NB4 (cell line): ENCODE data around the gene RAB12.

Experiments
- POLR2A ChIP-seq: IDR thresholded peaks from 2 replicates; pipeline ENCODE4 v1.6.1; 2011; ENCODE audit warnings: mild to moderate bottlenecking; ENCODE audit not compliant: insufficient read length; ENCODE audit errors: extremely low read depth
- TF ChIP-seq, protein P1 (sequence below): IDR thresholded peaks from one replicate; pipeline ENCODE4 v1.5.1; 2012; ENCODE audit warnings: low read depth, low read length

DNA sequence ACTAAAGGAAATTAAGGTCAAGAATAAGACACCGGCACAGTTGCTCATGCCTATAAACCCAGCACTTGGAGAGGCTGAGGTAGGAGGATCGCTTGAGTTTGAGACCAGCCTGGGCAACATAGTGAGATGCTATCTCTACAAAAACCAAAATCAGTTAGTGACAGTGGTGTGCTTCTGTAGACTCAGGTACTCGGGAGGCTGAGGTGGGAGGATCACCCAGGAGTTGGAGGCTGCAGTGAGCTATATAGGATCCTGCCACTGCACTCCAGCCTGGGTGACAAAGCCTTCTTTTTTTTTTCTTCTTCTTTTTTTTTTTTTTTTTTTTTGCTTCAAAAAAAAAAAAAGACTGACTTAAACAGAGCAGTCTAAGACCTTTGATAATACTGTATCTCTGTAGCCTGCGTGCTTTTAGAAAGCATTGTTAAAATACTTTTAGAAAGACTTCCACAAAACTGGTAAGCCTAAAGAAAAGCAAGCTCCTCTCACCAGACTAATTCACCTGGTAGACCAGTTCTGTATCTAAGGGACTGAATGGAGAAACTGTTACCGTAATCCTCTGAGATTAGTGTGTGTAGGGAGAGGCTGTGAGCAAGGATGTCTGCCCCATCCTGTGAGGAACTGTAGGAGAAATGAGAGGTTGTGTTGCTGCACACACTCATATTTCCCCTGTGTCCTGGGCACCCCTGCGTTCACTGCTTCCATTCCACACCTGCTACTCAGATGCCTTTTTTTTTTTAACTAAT is 10.8 kb downstream of the RAB12 start:
- TF ChIP-seq, protein P1, sequence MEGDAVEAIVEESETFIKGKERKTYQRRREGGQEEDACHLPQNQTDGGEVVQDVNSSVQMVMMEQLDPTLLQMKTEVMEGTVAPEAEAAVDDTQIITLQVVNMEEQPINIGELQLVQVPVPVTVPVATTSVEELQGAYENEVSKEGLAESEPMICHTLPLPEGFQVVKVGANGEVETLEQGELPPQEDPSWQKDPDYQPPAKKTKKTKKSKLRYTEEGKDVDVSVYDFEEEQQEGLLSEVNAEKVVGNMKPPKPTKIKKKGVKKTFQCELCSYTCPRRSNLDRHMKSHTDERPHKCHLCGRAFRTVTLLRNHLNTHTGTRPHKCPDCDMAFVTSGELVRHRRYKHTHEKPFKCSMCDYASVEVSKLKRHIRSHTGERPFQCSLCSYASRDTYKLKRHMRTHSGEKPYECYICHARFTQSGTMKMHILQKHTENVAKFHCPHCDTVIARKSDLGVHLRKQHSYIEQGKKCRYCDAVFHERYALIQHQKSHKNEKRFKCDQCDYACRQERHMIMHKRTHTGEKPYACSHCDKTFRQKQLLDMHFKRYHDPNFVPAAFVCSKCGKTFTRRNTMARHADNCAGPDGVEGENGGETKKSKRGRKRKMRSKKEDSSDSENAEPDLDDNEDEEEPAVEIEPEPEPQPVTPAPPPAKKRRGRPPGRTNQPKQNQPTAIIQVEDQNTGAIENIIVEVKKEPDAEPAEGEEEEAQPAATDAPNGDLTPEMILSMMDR: no peak
- no peak for TF ChIP-seq POLR2A
